Sigmoid colon (tissue), 7 donors: ENCODE results near the gene PDYN. TPM values are rescaled to one million over a fixed set of nuclear protein-coding genes. Genes with fewer than 3 reads are reported as not detected.

Experiments
- DNase-seq: peaks from one replicate; pipeline ENCODE4 v3.0.0-alpha.2; 2019
- H3K27ac ChIP-seq, 4 donors: fragments of 200-600 bp; sonication (generic); one replicate each; pipeline ENCODE4 v1.5.1; 2016 to 2019; ENCODE audit warnings: mild to moderate bottlenecking in 1 of 4
- H3K27me3 ChIP-seq, 3 donors: fragments of 200-600 bp; sonication (generic); one replicate each; pipeline ENCODE4 v1.5.1; 2019; ENCODE audit warnings: mild to moderate bottlenecking in 1 of 3
- H3K36me3 ChIP-seq, 4 donors: fragments of 200-600 bp; sonication (generic); one replicate each; pipeline ENCODE4 v1.5.1; 2016 to 2019
- H3K4me1 ChIP-seq, 4 donors: fragments of 200-600 bp; sonication (generic); one replicate each; pipeline ENCODE4 v1.5.1; 2017 to 2019
- H3K4me3 ChIP-seq, 4 donors: fragments of 200-600 bp; sonication (generic); one replicate each; pipeline ENCODE4 v1.5.1; 2017 to 2019; ENCODE audit warnings: mild to moderate bottlenecking in 2 of 4, moderate library complexity in 1 of 4
- H3K9me3 ChIP-seq, 4 donors: fragments of 200-600 bp in 3 of 4; sonication (generic) in 3 of 4; one replicate each; pipeline versions ENCODE4 v1.5.1 to v1.6.1; 2013 to 2019
- EP300 ChIP-seq, 4 donors: sonication (generic); formaldehyde crosslinking; IDR thresholded peaks; one replicate each; pipeline ENCODE4 v1.6.1; 2017; ENCODE audit warnings: antibody characterized with exemption in 4 of 4
- POLR2A ChIP-seq, 2 donors: fragments of 450-650 bp; IDR thresholded peaks; one replicate each; pipeline ENCODE4 v1.6.1; 2016; ENCODE audit warnings: antibody characterized with exemption in 2 of 2, mild to moderate bottlenecking in 2 of 2, moderate library complexity in 2 of 2
- POLR2AphosphoS5 ChIP-seq, 4 donors: sonication (generic); formaldehyde crosslinking; IDR thresholded peaks; one replicate each; pipeline ENCODE4 v1.6.1; 2017; ENCODE audit warnings: antibody characterized with exemption in 4 of 4
- WGBS, 2 donors: extraction: QIAGEN DNeasy Blood & Tissue Kit; methylation state at CpG; one replicate each; pipeline ENCODE4 v1.1.7; 2013; 5-methylcytosine and 5-hydroxymethylcytosine counted together
- intact Hi-C: fragments of 100-400 bp; cut with DNase I; formaldehyde crosslinking; loops from one replicate; pipeline ENCODE4 v1.15.1; 2023
- polyA plus RNA-seq, 3 donors: library from polyadenylated mRNA; stranded (reverse); fragments of 200-250 nt; gene quantifications; one replicate each; pipeline ENCODE4 v1.2.3, GENCODE V29; 2013
- total RNA-seq, 4 donors: library from RNA; depleted of rRNA; stranded (reverse); fragments of >200 nt; gene quantifications; one replicate each; pipeline ENCODE4 v1.1.0, GENCODE V29; 2016
- TF ChIP-seq, protein P1 (sequence below), 4 experiments: fragments of 450-650 bp in 3 of 4; fragments of 200-600 bp in 1 of 4; IDR thresholded peaks; one replicate each; pipeline ENCODE4 v1.5.1; 2016 to 2019; ENCODE audit warnings: antibody characterized with exemption in 4 of 4, mild to moderate bottlenecking in 3 of 4, moderate library complexity in 2 of 4
- donor health status: healthy with polysubstance abuse.
- donor health status: Bipolar disorder and iron deficiency.
- donor health status: healthy.

PDYN gene
- total and polyA plus RNA-seq, 7 donors, result not detected

- H3K27ac ChIP-seq, result peak overlapping the region in 3 of 4 donors; percentile 55 to 70 (median 63)
- TF ChIP-seq EP300 (IDR thresholded peaks at IDR 0.05) (peak in 1 of 4 donors; percentile 1), POLR2A (IDR thresholded peaks at IDR 0.05) (no peak), POLR2AphosphoS5 (IDR thresholded peaks at IDR 0.05) (peak in 3 of 4 donors; percentile 26 to 40 (median 26))
- TF ChIP-seq, protein P1, sequence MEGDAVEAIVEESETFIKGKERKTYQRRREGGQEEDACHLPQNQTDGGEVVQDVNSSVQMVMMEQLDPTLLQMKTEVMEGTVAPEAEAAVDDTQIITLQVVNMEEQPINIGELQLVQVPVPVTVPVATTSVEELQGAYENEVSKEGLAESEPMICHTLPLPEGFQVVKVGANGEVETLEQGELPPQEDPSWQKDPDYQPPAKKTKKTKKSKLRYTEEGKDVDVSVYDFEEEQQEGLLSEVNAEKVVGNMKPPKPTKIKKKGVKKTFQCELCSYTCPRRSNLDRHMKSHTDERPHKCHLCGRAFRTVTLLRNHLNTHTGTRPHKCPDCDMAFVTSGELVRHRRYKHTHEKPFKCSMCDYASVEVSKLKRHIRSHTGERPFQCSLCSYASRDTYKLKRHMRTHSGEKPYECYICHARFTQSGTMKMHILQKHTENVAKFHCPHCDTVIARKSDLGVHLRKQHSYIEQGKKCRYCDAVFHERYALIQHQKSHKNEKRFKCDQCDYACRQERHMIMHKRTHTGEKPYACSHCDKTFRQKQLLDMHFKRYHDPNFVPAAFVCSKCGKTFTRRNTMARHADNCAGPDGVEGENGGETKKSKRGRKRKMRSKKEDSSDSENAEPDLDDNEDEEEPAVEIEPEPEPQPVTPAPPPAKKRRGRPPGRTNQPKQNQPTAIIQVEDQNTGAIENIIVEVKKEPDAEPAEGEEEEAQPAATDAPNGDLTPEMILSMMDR (IDR thresholded peaks at IDR 0.05), result no peak
- 7 to 20% methylated on average over 39 of the region's 39 CpGs for WGBS, 2 donors
- peak; percentile 76 for DNase-seq
- peaks cover 0 to 29% (median 19%) of the 10 kb centered on the region in 4 donors for H3K4me1 ChIP-seq
- intact Hi-C loops, result loop anchor here (5.0 kb wide), 1 partner anchor 155 kb away; the partner anchor contains the start of gene STK35
- no peaks in the 10 kb centered on the region for H3K36me3 ChIP-seq
- peak overlapping the region; percentile 10 to 41 (median 36) for H3K4me3 ChIP-seq
- no peaks in the 10 kb centered on the region for H3K9me3 ChIP-seq
- no peaks in the 10 kb centered on the region for H3K27me3 ChIP-seq
These were observed 46.9 kb downstream of the PDYN start for GRCh38 chr20:1946762-1947534.

DNA sequence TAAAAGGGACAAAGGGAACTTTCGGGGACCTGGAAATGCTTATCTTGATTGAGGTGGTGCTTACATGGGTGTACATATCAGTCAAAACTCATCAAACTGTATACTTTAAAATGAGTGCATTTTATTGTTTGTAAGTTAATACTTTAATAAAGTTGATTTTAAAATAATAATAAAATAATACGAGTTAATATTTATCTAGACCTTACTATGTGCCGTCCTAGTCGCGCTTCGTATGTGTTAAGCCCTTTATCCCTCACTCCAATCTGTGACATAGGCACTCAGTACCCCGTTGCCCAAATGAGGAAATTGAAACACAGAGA is 47.5 kb downstream of the PDYN start:
- no peak for DNase-seq
- no peaks in the 10 kb centered on the region for H3K9me3 ChIP-seq
- H3K27ac ChIP-seq, result peak overlapping the region in 3 of 4 donors; percentile 55 to 70 (median 63)
- H3K4me3 ChIP-seq, result peak overlapping the region; percentile 10 to 41 (median 36)
- TF ChIP-seq, protein P1 (IDR thresholded peaks at IDR 0.05), result no peak
- TF ChIP-seq EP300 (IDR thresholded peaks at IDR 0.05) (peak in 1 of 4 donors; percentile 13), POLR2AphosphoS5 (IDR thresholded peaks at IDR 0.05) (peak in 1 of 4 donors; percentile 35)
- H3K4me1 ChIP-seq, result peaks cover 0 to 35% (median 22%) of the 10 kb centered on the region in 4 donors
- no peaks in the 10 kb centered on the region for H3K36me3 ChIP-seq
- no peaks in the 10 kb centered on the region for H3K27me3 ChIP-seq
- intact Hi-C loops, result loop anchor here (5.0 kb wide), 1 partner anchor 156 kb away; the partner anchor contains the start of gene STK35
- WGBS, 2 donors, result 26 to 71% methylated on average over 7 of the region's 7 CpGs

DNA sequence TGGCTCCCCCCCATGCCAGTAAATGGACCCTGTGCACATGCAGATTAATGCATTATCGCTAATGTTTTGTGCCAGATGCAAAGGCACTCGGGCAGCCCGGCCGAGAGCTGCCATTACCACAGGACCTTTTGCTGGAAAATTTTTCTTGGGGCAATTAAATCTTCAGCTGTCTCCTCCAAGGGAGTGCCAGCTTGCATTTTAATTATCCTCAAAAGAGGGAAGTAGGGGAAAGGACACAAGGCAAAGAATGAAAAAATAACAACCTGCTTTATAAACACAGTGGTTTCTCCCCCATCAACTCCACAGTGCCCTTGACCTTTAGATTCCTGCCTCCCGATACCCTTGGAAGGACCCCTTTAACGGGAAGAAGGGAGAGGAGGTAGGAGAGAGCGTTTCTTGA is 48.2 kb downstream of the PDYN start:
- no peak for DNase-seq
- Histone ChIP-seq H3K27me3 (no peaks in the 10 kb centered on the region), H3K4me1 (peaks cover 0 to 42% (median 29%) of the 10 kb centered on the region in 4 donors), H3K4me3 (no peak overlapping the region), H3K27ac (peak overlapping the region in 2 of 4 donors; percentile 0 to 70), H3K9me3 (no peaks in the 10 kb centered on the region), H3K36me3 (no peaks in the 10 kb centered on the region)
- intact Hi-C loops, result loop anchor here (5.0 kb wide), 1 partner anchor 157 kb away; the partner anchor contains the start of gene STK35
- WGBS, 2 donors, result 40 to 78% methylated on average over 7 of the region's 7 CpGs
- TF ChIP-seq POLR2AphosphoS5 (IDR thresholded peaks at IDR 0.05) (no peak), EP300 (IDR thresholded peaks at IDR 0.05) (no peak), POLR2A (IDR thresholded peaks at IDR 0.05) (no peak)
- TF ChIP-seq, protein P1 (IDR thresholded peaks at IDR 0.05), result no peak

DNA sequence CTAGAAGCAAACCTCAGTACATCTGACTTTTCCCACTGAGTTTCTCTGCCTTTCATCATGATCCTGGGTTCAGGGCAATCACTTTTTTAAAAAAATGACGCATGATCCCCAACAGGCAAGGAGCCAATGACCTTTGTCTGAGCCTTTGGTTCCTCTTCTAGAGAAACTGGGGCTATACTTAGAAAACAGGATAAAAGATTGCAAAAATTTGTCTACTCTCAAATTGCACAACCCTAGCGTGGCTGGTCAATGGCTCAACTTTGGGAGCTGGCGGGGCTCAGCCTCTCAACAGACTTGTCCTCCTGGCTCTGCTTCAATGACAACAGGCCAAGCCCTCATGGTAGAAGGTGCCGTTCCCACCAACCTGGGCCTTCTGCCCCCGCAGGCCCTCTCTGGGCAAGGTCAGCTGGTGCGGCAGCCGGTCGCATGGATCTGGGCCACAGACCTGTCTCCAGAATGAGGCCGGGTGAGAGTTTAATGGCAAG is 48.7 kb downstream of the PDYN start:
- H3K27me3 ChIP-seq, result no peaks in the 10 kb centered on the region
- TF ChIP-seq EP300 (IDR thresholded peaks at IDR 0.05) (peak in 2 of 4 donors; percentile 24 to 39), POLR2AphosphoS5 (IDR thresholded peaks at IDR 0.05) (peak in 2 of 4 donors; percentile 54 to 64)
- TF ChIP-seq, protein P1 (IDR thresholded peaks at IDR 0.05), result no peak
- no peaks in the 10 kb centered on the region for H3K9me3 ChIP-seq
- intact Hi-C loops, result loop anchor here (5.0 kb wide), 1 partner anchor 157 kb away; the partner anchor contains the start of gene STK35
- peak; percentile 86 for DNase-seq
- H3K4me3 ChIP-seq, result no peak overlapping the region
- H3K27ac ChIP-seq, result peak overlapping the region in 3 of 4 donors; percentile 0 to 70 (median 49)
- no peaks in the 10 kb centered on the region for H3K36me3 ChIP-seq
- WGBS, 2 donors, result 83 to 86% methylated on average over 9 of the region's 9 CpGs
- peaks cover 0 to 42% (median 30%) of the 10 kb centered on the region in 4 donors for H3K4me1 ChIP-seq
